Activated T-helper 2 cell treated with anti-CD3 and anti-CD28 coated beads, Interferon-gamma antibody, Interleukin-2, Interleukin-4, amounts not matched to agents 10 μg/mL and 5 μg/mL and 100 μg/mL, durations not matched to agents 14 hours and 24 hours and 36 hours (primary cell): ENCODE measurements around the gene COBL. TPM values are rescaled to one million over a fixed set of nuclear protein-coding genes. Genes with fewer than 3 reads are reported as not detected.

ENCODE experiments used
- DNase-seq: peaks from one replicate; pipeline ENCODE4 v3.0.0; 2021; ENCODE audit warnings: low spot score
- H3K27ac Mint-ChIP-seq: one replicate; pipeline ENCODE4 v1.8.0; 2021; ENCODE audit warnings: mixed read lengths
- H3K27me3 Mint-ChIP-seq: one replicate; pipeline ENCODE4 v1.8.0; 2021; ENCODE audit warnings: low read depth, mixed read lengths
- H3K36me3 Mint-ChIP-seq: one replicate; pipeline ENCODE4 v1.8.0; 2021; ENCODE audit warnings: low read depth, mixed read lengths
- H3K4me1 Mint-ChIP-seq: one replicate; pipeline ENCODE4 v1.8.0; 2021; ENCODE audit warnings: low read depth, mixed read lengths
- H3K4me3 Mint-ChIP-seq: one replicate; pipeline ENCODE4 v1.8.0; 2021; ENCODE audit warnings: low read depth, mild to moderate bottlenecking, moderate library complexity, mixed read lengths
- H3K9me3 Mint-ChIP-seq: one replicate; pipeline ENCODE4 v1.8.0; 2021; ENCODE audit warnings: mixed read lengths
- intact Hi-C: fragments of 100-400 bp; cut with micrococcal nuclease; formaldehyde crosslinking; loops from one replicate; pipeline ENCODE4 v1.15.1; 2023
- total RNA-seq: library from RNA; stranded (reverse); gene quantifications from 2 replicates; pipeline ENCODE4 v1.2.3, GENCODE V29; 2022

Gene COBL
- total RNA-seq, 1 donor from 2014 or later, result not detected

GRCh38 chr7:51075681-51076580 is 240.7 kb downstream of the COBL start:
- H3K27ac Mint-ChIP-seq, result no peak overlapping the region
- intact Hi-C loops, result no loop called here
- no peak for DNase-seq
- H3K27me3 Mint-ChIP-seq, result peaks cover 2% of the 10 kb centered on the region
- no peaks in the 10 kb centered on the region for H3K9me3 Mint-ChIP-seq
- H3K4me3 Mint-ChIP-seq, result no peak overlapping the region
- no peaks in the 10 kb centered on the region for H3K4me1 Mint-ChIP-seq
- no peaks in the 10 kb centered on the region for H3K36me3 Mint-ChIP-seq

DNA sequence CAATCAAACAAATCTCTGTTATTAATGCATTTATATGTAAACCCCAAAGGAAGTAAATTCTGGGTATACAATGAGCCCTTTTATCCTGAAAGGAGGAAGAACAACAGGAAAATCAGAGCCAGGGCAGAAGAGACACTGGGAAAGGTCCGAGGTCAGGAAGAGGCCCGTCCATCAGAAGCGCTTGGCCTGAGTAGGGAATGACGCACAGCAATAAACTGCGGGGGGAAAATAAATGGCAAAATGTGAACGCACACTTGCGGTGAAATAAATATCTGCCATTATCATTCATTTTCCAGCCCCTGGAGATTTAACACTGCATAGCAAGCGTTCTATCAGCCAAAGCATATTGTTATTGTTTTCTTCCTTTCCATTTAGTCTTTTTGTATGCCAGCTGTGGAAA is 243.4 kb downstream of the COBL start:
- DNase-seq, result no peak
- Mint-ChIP-seq H3K9me3 (no peaks in the 10 kb centered on the region), H3K27me3 (peaks cover 4% of the 10 kb centered on the region), H3K4me1 (no peaks in the 10 kb centered on the region), H3K36me3 (no peaks in the 10 kb centered on the region), H3K4me3 (no peak overlapping the region), H3K27ac (no peak overlapping the region)
- intact Hi-C loops, result no loop called here

- Mint-ChIP-seq H3K4me1 (no peaks in the 10 kb centered on the region), H3K36me3 (no peaks in the 10 kb centered on the region), H3K9me3 (no peaks in the 10 kb centered on the region), H3K27me3 (peaks cover 4% of the 10 kb centered on the region), H3K27ac (no peak overlapping the region), H3K4me3 (no peak overlapping the region)
- DNase-seq, result no peak
- intact Hi-C loops, result no loop called here
Measured at GRCh38 chr7:51072281-51072680, 244.3 kb downstream of the COBL start.

- Mint-ChIP-seq H3K36me3 (no peaks in the 10 kb centered on the region), H3K27me3 (peaks cover 2% of the 10 kb centered on the region), H3K4me1 (no peaks in the 10 kb centered on the region), H3K4me3 (no peak overlapping the region), H3K27ac (no peak overlapping the region), H3K9me3 (no peaks in the 10 kb centered on the region)
- intact Hi-C loops, result no loop called here
- no peak for DNase-seq
Measured at GRCh38 chr7:51071427-51071826, 245.2 kb downstream of the COBL start.

DNA sequence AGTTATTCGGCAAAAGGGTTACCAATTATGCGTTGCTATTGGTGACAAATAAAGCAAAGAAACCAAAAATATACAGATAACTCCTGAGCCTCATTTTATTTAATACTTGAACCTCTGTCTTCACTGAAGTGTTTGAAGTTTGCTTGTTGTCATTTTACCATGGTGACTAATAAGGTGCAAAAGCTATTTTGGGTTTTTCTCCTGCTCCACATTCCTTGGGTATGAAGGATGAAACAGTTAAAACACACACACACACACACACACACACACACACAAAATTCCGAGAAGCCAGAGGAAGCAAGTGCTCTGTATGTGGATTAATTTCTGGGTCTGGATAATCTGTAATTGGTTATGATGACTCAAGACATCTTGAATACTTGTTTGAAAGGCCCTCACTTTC is 246.5 kb downstream of the COBL start:
- Mint-ChIP-seq H3K27me3 (peaks cover 2% of the 10 kb centered on the region), H3K4me3 (no peak overlapping the region), H3K9me3 (no peaks in the 10 kb centered on the region), H3K4me1 (no peaks in the 10 kb centered on the region), H3K36me3 (no peaks in the 10 kb centered on the region), H3K27ac (no peak overlapping the region)
- no peak for DNase-seq
- intact Hi-C loops, result no loop called here

DNA sequence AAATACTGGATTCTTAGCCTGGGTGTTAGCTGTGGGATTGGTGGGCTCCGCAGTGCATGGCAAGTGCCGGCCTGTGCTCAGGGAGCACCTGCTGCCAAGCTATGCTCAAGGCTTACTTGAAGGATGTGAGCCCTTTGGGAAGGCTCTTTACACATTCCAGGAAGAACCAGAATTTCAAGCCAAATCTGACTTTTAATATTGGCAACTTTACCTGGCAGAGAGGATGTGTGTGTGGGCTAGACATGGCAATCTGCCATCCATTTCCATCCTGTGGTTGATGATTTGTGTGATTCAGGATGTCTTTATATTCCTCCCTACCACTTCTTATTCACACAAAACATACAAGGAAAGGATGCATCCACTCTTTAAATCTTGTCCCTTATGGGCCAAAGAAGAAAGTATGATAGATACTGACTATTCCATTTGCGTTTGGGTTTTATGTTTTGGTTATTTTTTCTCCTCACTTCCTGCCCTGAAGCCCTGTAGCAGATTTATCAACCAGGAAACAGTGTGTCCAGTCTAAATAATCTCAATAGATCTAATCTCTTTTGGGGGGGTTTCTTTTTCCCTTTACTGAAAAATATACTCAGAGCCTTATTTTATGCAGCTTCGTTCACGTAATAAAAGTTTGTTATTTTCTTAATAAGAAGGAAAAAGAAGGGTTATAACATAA is 247.1 kb downstream of the COBL start:
- no peak for DNase-seq
- peaks cover 2% of the 10 kb centered on the region for H3K27me3 Mint-ChIP-seq
- H3K36me3 Mint-ChIP-seq, result no peaks in the 10 kb centered on the region
- H3K4me3 Mint-ChIP-seq, result no peak overlapping the region
- no peaks in the 10 kb centered on the region for H3K4me1 Mint-ChIP-seq
- intact Hi-C loops, result loop anchor here (5.0 kb wide), 3 partner anchors 287 to 977 kb away; partner anchors contain the start of genes GRB10 and ZPBP
- no peak overlapping the region for H3K27ac Mint-ChIP-seq
- no peaks in the 10 kb centered on the region for H3K9me3 Mint-ChIP-seq

GRCh38 chr7:51068401-51068800 is 248.2 kb downstream of the COBL start:
- Mint-ChIP-seq H3K4me1 (no peaks in the 10 kb centered on the region), H3K9me3 (no peaks in the 10 kb centered on the region), H3K36me3 (no peaks in the 10 kb centered on the region), H3K27ac (no peak overlapping the region), H3K4me3 (no peak overlapping the region), H3K27me3 (peaks cover 2% of the 10 kb centered on the region)
- intact Hi-C loops, result loop anchor here (5.0 kb wide), 3 partner anchors 286 to 976 kb away; partner anchors contain the start of genes GRB10 and ZPBP
- DNase-seq, result no peak

- no peak overlapping the region for H3K4me3 Mint-ChIP-seq
- H3K4me1 Mint-ChIP-seq, result no peaks in the 10 kb centered on the region
- intact Hi-C loops, result loop anchor here (2.0 to 5.0 kb wide), 4 partner anchors 73 to 975 kb away; partner anchors contain the start of genes GRB10 and ZPBP
- H3K36me3 Mint-ChIP-seq, result no peaks in the 10 kb centered on the region
- H3K27ac Mint-ChIP-seq, result no peak overlapping the region
- H3K9me3 Mint-ChIP-seq, result no peaks in the 10 kb centered on the region
- no peak for DNase-seq
- H3K27me3 Mint-ChIP-seq, result peaks cover 2% of the 10 kb centered on the region
Measured at GRCh38 chr7:51067757-51068156, 248.9 kb downstream of the COBL start.

GRCh38 chr7:51067258-51067657 is 249.4 kb downstream of the COBL start:
- intact Hi-C loops, result loop anchor here (2.0 to 5.0 kb wide), 4 partner anchors 74 to 975 kb away; partner anchors contain the start of genes GRB10 and ZPBP
- H3K36me3 Mint-ChIP-seq, result no peaks in the 10 kb centered on the region
- DNase-seq, result no peak
- H3K4me3 Mint-ChIP-seq, result no peak overlapping the region
- H3K4me1 Mint-ChIP-seq, result no peaks in the 10 kb centered on the region
- no peak overlapping the region for H3K27ac Mint-ChIP-seq
- H3K9me3 Mint-ChIP-seq, result no peaks in the 10 kb centered on the region
- H3K27me3 Mint-ChIP-seq, result peaks cover 2% of the 10 kb centered on the region

DNA sequence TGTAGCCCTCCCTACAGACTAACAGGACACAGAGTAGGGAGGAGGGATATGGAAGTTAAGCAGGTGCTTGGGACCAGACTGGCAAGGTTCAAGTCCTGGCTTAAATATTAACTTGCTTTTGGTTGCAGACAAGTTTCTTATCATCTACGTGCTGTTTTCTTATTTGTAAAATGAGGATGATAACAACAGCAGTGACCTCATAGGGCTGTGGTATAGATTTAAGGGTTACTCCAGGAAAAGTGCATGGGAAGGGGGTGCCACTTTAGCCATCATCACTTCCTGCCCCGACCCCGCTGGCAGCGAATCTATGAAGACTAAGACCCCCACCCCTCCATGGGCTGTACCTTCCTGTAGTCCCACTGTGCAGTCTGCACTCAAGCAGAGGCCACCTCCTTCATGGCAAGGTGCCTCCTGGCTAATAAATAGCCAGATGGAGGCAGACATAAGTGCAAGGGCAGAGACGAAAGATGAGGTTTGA is 250.2 kb downstream of the COBL start:
- Mint-ChIP-seq H3K9me3 (no peaks in the 10 kb centered on the region), H3K27me3 (peaks cover 2% of the 10 kb centered on the region), H3K27ac (no peak overlapping the region), H3K4me1 (no peaks in the 10 kb centered on the region), H3K36me3 (no peaks in the 10 kb centered on the region), H3K4me3 (no peak overlapping the region)
- DNase-seq, result no peak
- intact Hi-C loops, result loop anchor here (2.0 to 5.0 kb wide), 4 partner anchors 74 to 974 kb away; partner anchors contain the start of genes GRB10 and ZPBP

DNA sequence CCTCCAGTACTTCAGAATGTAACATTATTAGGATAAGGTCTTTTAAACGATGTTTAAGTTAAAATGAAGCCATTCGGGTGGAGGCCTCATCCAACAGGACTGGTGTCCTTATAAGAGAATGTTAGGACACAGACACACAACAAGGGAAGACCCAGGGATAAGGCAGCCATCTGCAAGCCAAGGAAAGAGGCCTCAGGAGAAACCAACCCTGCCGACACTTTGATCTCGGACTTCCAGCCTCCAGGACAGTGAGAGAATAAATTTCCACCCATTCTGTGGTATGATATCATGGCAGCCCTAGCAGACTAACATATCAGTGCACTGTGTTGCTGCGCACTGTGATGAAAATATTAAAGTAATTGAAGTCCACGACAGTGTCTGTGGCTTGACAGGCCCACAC is 250.8 kb downstream of the COBL start:
- H3K27me3 Mint-ChIP-seq, result peaks cover 2% of the 10 kb centered on the region

GRCh38 chr7:51064688-51065087 is 251.9 kb downstream of the COBL start:
- DNase-seq, result no peak
- Mint-ChIP-seq H3K4me3 (no peak overlapping the region), H3K4me1 (no peaks in the 10 kb centered on the region), H3K36me3 (no peaks in the 10 kb centered on the region), H3K27me3 (peaks cover 2% of the 10 kb centered on the region), H3K27ac (no peak overlapping the region), H3K9me3 (no peaks in the 10 kb centered on the region)
- intact Hi-C loops, result loop anchor here (5.0 kb wide), 3 partner anchors 282 to 972 kb away; partner anchors contain the start of genes GRB10 and ZPBP

More for the DNA sequence above, 250.8 kb downstream of the COBL start:
- Mint-ChIP-seq H3K27ac (no peak overlapping the region), H3K4me1 (no peaks in the 10 kb centered on the region), H3K9me3 (no peaks in the 10 kb centered on the region), H3K4me3 (no peak overlapping the region), H3K36me3 (no peaks in the 10 kb centered on the region)
- intact Hi-C loops, result loop anchor here (2.0 to 5.0 kb wide), 4 partner anchors 75 to 973 kb away; partner anchors contain the start of genes GRB10 and ZPBP
- DNase-seq, result no peak
